HCEC 1CT (cell line): Measurements from ENCODE around the gene POLL.
"Not testable (repeated sequence)": the region's sequence is repeated elsewhere in the genome, so short reads cannot be mapped to it uniquely, and the experiment has no call there.

Experiments used
- DNase-seq: peaks from one replicate; pipeline ENCODE4 v3.0.0-alpha.2; 2017

The POLL gene

GRCh38 chr10:101611096-101611905, 23.2 kb upstream of the POLL start:
- DNase-seq, result peak; percentile 57

- DNase-seq, result no peak
Observed at GRCh38 chr10:101609481-101609880, 21.4 kb upstream of the POLL start.

DNA sequence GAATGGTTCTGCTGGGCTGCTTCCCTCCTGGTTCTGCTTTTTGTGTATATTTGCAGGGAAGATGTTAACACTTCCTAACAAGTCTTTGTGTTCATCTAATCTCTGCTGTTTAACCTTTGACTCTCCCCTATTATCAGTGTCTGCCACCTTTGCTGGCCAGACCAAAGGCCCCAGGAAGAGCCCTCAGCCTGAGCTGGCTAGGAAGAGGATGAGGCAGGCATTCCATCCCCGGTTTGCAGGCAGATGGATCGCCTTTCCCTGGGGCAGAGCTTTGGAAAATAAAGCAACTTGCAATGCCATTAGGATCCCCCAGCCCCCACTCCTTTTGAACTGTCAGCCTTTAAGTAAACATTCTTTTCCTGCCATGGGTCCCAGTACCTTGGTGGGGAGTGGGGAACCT, 19.1 kb upstream of the POLL start:
- DNase-seq, result no peak

GRCh38 chr10:101602761-101603398, 14.8 kb upstream of the POLL start:
- peak; percentile 62 for DNase-seq

GRCh38 chr10:101601541-101601940, 13.5 kb upstream of the POLL start:
- no peak for DNase-seq

GRCh38 chr10:101597091-101597900, 9.2 kb upstream of the POLL start:
- no peak for DNase-seq

DNA sequence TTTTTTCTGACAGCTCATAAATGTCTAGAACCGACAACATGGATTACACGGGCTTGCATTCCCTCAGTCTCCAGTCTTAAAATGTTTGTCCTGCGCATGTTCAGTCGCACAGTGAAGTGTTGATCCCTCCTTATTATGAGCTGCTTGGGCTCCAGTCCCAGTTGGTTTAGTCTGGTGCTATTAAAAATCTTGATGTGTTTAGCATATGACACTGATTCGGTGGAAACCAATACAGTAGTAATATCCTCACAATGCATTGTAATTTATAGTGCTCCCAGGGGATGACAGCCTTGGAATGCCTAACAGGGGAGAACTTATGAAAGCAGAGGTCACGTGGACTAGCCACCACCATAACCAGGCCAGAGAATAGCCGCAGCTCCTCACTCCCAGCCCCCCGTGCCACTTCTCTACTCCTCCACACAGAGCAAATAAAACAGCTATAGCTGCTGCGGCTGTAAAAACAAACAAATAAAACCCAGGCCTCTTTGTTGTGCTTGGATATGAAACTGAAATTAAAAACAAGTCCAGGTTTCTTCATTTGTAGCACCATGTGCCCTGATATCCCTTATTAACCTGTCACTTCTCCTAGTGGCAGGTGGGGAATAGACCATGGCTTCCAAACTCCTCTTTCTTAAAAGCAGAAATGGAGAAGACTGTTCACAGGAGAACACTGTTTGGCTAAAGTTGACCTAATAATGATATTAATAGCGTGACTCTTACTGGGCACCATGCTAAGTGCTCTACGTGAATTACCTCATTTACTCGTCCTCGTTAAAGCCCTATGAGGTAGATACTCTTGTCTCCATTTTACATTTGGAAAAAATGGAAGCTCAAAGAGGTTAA, 7.8 kb upstream of the POLL start:
- no peak for DNase-seq

DNA sequence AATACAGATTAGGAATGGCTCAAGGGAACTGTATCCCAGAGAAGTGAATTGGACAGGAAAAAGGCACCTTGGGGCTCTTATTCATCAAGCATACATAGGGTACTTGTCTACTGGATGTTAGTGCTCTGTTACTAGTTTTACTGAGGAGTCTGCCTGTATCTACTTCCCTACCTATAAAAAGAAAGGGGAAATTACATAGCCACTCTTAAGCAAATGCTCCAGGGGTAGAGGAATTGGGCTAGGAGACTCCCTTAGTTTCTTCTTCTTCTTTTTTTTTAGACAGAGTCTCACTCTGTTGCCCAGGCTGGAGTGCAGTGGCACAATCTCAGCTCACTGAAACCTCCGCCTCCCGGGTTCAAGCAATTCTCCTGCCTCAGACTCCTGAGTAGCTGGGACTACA, 5.3 kb upstream of the POLL start:
- not testable (repeated sequence) for DNase-seq

DNA sequence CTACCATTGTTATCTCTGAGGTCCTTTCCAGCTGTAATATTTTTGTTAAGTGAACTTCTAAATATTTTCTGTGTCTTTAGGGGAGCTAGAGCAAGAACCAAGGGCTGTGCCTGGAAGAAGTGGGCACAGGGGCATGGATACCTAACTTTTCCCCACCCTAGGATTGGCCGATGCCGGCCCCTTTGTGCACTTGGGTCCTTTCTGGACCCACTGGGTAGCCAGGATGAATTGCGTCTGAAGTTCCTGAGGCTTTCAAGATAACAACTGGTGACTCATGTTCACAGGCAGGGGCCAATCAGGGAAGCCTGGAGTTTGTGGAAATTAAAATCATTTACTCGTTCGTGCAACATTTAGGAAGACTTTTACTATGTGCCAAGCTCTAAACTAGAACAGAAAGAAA, 822 bp upstream of the POLL start:
- DNase-seq, result no peak

- no peak for DNase-seq
Observed at GRCh38 chr10:101585841-101586240, 2.2 kb downstream of the POLL start.

GRCh38 chr10:101580486-101581399, 7.3 kb downstream of the POLL start:
- DNase-seq, result no peak

GRCh38 chr10:101579516-101579870, 8.6 kb downstream of the POLL start:
- no peak for DNase-seq

DNA sequence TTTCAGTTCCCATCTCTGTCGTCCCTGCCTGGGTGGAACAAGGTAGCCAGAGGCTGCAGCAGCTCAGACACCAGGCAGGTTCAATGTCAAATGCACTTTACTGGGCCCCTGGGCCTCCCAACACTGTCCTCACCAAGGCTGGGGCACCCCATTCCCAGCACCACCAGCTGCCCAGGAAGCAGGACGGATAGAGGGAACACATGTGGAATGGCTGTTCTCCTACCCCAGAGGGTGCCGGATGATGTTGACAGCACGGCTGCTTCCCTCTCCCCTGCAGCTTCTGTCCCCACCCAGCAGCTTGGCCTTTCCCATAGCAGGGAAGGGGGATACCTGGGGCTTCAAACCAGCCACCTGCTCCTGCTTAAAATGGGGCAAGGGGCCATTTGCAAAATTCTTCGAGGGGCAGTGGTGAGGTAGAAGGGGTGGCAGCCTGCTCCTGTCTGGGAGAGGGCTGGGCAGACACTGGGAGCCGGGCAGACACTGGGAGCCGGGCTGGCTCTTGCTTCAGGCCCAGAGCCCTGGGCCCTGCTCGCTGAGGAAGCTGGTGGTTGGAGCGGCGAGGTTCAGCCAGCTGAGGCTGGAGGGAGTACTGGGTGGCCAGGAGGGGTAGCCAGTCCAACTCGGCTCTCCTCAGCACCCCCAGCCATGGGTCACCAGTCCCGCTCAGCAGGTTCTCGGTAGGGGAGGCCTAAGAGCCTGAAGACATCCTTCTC, 9.1 kb downstream of the POLL start:
- DNase-seq, result no peak

DNA sequence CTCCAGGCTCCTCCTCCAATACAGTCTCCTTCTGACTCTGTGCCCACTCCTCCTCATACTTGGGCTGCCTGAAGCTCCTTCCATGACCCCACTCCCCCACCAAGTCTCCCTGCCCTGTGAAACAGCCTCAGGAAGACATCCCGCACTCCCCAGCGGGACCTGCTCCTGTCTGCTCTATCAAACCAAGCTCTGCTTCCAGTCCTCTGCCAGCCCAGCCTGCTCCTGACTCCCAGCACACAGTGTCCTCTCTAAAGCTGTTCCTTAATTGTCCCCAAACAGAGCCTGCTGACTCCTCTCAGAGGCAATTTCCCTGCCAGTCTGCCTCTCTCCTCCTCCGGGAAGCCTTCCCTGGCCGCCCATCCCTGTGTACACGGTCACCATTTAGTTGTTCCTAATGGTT, 9.9 kb downstream of the POLL start:
- no peak for DNase-seq

DNA sequence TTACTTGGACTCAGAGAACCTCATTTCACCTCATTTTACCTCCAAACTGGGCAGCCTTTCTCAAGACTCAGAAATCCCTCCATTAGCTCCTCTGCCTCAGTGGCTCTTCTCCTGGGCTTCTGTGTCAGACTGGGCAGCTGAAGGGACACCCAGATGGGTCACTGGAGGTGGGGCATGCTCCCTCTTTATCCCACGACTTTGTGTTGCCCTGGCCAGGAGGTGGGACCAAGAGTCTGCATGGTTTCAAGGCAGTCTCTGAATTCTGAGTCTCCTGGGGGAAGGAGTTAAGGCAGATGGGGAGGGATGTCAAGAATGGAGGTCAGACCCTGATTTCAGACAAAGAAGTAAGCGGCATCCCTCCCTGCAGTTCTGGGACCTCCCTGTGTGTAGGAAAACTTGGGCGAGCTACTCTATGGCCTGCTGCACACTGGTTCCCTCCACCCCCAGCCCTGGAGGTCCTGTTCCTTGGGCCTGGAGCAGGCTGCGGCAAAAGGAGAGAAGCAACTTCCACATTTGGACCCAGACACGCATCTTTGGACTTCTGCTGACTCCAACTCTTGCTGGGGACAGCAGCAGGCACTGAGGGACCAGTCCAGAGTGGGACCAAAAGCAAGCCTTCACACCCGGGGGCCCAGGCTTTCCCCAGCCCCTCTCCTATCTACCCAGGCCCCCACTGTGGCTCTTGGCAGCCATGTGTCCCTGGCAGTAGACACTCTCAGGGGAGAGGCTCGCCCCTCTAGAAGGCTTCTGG, 10.8 kb downstream of the POLL start:
- no peak for DNase-seq

DNA sequence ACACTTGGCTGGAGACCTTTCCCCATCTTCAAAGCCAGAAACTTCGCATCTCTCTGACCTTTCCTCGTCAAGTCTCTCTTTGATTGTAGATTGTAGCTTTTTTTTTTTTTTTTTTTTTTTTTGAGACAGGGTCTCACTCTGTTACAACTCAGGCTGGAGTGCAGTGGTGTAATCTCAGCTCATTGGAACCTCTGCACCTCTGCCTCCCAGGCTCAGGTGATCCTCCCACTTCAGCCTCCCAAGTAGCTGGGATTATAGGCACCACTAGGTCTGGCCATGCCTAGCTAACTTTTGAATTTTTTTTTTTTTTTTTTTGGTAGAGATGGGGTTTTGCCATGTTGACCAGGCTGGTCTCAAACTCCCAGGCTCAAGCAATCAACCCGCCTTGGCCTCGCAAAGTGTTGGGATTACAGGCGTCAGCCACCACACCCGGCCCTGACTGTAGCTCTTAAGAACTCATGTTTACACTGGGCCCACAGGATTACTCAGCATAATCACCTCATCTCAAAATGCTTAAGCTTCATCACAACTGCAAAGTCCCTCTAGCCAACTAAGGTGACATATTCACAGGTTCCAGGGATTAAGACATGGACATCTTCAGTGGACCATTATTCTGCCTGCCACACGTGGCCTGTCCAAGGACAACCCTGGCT, 11.7 kb downstream of the POLL start:
- no peak for DNase-seq

DNA sequence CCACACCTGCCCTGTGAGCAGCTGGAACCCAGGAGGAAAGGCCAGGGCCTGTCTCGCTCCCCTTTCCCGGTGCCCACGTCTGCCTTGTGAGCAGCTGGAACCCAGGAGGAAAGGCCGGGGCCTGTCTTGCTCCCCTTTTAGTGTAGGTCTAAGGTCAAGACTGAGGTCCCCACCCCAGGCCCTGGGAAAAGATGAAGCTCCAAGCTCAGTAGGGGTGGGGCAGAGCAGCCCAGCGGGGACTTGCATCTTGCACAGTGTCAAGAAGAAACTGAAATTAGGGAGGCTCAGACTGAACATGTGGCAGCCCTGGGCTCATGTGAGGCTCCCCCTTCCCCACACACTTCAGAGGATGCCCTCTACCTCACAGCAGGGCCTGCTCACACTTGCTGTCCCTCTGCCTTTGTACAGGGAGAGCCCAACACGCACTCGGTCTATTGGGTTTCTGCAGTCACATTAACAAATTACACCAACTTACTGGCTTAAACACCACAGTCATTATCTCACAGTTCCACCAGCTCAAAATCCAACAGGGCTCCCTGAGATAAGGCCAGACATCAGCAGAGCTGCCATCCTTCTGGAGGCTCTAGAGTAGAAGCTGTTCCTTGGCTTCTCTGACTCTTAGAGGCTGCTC, 12.4 kb downstream of the POLL start:
- no peak for DNase-seq

- no peak for DNase-seq
Observed at GRCh38 chr10:101575091-101575490, 13.0 kb downstream of the POLL start.
